ENCODE results near the gene TSNAXIP1.

DNA sequence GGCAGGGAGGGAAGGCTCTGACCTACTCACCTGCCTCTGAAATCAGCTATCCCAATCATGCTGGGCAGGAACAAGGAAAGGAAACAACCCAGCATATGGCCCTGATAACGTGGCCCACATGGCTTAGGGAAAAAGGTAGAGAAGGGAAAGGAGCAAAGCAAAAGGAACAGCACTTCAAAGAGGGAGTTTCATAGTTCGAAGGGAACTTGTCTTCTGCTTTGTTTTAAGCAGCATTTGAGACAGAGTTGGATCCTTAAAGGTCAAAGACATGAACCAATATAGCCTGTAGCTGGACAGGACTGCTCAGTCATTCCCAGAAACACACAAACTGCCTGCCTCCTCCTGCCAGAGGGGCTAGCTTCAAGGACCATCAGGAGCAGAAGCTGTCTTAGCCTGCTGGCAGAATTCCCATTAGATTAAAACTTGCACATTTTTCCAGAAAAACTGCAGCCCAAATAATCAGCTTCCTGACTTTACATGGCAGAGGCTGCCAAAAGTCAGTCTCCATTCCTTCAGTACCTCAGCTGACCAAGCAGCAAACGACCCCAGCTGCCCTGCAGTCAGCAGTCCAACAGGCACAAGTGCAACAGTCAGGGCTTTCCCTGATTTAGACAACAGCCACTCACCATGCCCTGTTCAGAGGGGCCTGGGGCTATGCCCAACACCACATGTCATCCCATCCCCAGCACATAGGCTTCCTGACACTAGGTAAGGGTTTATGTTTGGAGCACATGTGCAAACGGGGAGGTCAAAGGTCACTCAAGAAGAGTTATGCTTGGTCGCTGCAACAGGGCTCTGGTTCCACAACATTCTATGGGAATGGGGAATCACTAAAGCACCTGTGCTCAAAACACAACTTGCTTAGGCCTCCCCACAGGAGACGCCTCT is 32.9 kb upstream of the TSNAXIP1 start:
- TF ChIP-seq, protein P1, sequence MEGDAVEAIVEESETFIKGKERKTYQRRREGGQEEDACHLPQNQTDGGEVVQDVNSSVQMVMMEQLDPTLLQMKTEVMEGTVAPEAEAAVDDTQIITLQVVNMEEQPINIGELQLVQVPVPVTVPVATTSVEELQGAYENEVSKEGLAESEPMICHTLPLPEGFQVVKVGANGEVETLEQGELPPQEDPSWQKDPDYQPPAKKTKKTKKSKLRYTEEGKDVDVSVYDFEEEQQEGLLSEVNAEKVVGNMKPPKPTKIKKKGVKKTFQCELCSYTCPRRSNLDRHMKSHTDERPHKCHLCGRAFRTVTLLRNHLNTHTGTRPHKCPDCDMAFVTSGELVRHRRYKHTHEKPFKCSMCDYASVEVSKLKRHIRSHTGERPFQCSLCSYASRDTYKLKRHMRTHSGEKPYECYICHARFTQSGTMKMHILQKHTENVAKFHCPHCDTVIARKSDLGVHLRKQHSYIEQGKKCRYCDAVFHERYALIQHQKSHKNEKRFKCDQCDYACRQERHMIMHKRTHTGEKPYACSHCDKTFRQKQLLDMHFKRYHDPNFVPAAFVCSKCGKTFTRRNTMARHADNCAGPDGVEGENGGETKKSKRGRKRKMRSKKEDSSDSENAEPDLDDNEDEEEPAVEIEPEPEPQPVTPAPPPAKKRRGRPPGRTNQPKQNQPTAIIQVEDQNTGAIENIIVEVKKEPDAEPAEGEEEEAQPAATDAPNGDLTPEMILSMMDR (conservative IDR thresholded peaks at IDR 0.05), result no peak
- TF ChIP-seq EZH2 (IDR thresholded peaks at IDR 0.05; ENCODE audit: low read depth), result no peak
